GM12878 (cell line): Measurements from ENCODE around the gene CKAP5. TPM values are rescaled to one million over a fixed set of nuclear protein-coding genes. Genes with fewer than 3 reads are reported as not detected.

Experiments
- ATAC-seq: fragments of 200-7000 bp; cut with Tn5 transposase; 3 replicates; pipeline ENCODE4 v1.9.1; 2020; ENCODE audit warnings: mild to moderate bottlenecking, moderate library complexity
- Bru-seq: library from RNA; stranded (reverse); fragments of 400-500 nt; gene quantifications from one replicate; lab custom pipeline; 2021; lab: Mats Ljungman, UMichigan
- BruChase-seq, 2 experiments: library from RNA; stranded (reverse); fragments of 400-500 nt; gene quantifications; one replicate each; lab custom pipeline; 2021; lab: Mats Ljungman, UMichigan
- BruUV-seq: library from RNA; stranded (reverse); fragments of 400-500 nt; replicated peaks from 2 replicates; lab custom pipeline; 2021; lab: Mats Ljungman, UMichigan
- CTCF ChIA-PET: fragments of 300-600 bp; sonication (Branson Sonifier 250); formaldehyde crosslinking; extraction: SDS; loops from one replicate; lab custom pipeline; 2021; ENCODE audit warnings: inconsistent platforms; lab: Yijun Ruan, JAX
- POLR2A ChIA-PET: fragments of 350-600 bp; formaldehyde crosslinking; extraction: SDS; loops from one replicate; lab custom pipeline; 2021; ENCODE audit warnings: inconsistent platforms; lab: Charles Lee
- RAD21 ChIA-PET: fragments of 300-600 bp; sonication (Branson Sonifier 250); formaldehyde crosslinking; loops from one replicate; lab custom pipeline; 2023; ENCODE audit warnings: antibody characterized with exemption; ENCODE audit not compliant: unreplicated experiment; lab: Charles Lee
- SMC1A ChIA-PET: fragments of 300-600 bp; sonication (Branson Sonifier 250); formaldehyde crosslinking; loops from one replicate; lab custom pipeline; 2023; ENCODE audit not compliant: unreplicated experiment, uncharacterized antibody; lab: Charles Lee
- DNase-seq: peaks from one replicate; pipeline ENCODE4 v3.0.0-alpha.2; 2011; ENCODE audit warnings: low read depth, low spot score
- FAIRE-seq: peaks from 3 replicates; lab custom pipeline; 2011; peaks lifted over from hg19 to GRCh38; lab: Jason Lieb, UNC
- H2AFZ ChIP-seq: 2 replicates; pipeline ENCODE4 v1.6.0; 2011; ENCODE audit warnings: low read depth, low read length, control low read depth; ENCODE audit not compliant: control insufficient read depth
- H3K27ac ChIP-seq: 2 replicates; pipeline ENCODE4 v1.5.1; 2011; ENCODE audit warnings: control low read depth; ENCODE audit not compliant: control insufficient read depth, insufficient read depth
- H3K27me3 ChIP-seq, 2 experiments: replicated peaks in 1 of 2; 2 replicates each; pipeline versions ENCODE4 v1.6.0 to v1.6.1; 2011; ENCODE audit warnings: low read length in 1 of 2; ENCODE audit not compliant: control insufficient read depth in 2 of 2, insufficient read depth in 2 of 2
- H3K36me3 ChIP-seq, 2 experiments: 2 replicates each; pipeline ENCODE4 v1.5.1; 2011; ENCODE audit warnings: low read length in 1 of 2; ENCODE audit not compliant: control insufficient read depth in 2 of 2, insufficient read depth in 2 of 2
- H3K4me1 ChIP-seq: 2 replicates; pipeline ENCODE4 v1.6.1; 2011; ENCODE audit warnings: mild to moderate bottlenecking, low read length, moderate library complexity, mixed read lengths; ENCODE audit not compliant: control insufficient read depth, insufficient read depth
- H3K4me2 ChIP-seq: 2 replicates; pipeline ENCODE4 v1.6.0; 2011; ENCODE audit warnings: control low read depth; ENCODE audit not compliant: control insufficient read depth, insufficient read depth
- H3K4me3 ChIP-seq: fragments of 200-600 bp; sonication (generic); 2 replicates; pipeline ENCODE4 v1.5.1; 2016
- H3K79me2 ChIP-seq: 2 replicates; pipeline ENCODE4 v1.6.0; 2011; ENCODE audit warnings: low read length; ENCODE audit not compliant: control insufficient read depth, insufficient read depth
- H3K9ac ChIP-seq: 2 replicates; pipeline ENCODE4 v1.8.0; 2011; ENCODE audit warnings: low read length, control low read depth, mixed read lengths; ENCODE audit not compliant: control insufficient read depth, insufficient read depth
- H3K9me3 ChIP-seq: replicated peaks from 3 replicates; pipeline ENCODE4 v1.5.1; 2011; ENCODE audit warnings: mild to moderate bottlenecking, low read length; ENCODE audit not compliant: control insufficient read depth, insufficient read depth
- H4K20me1 ChIP-seq: 2 replicates; pipeline ENCODE4 v1.6.0; 2011; ENCODE audit not compliant: control insufficient read depth, insufficient read depth
- BCL11A ChIP-seq: IDR thresholded peaks from 2 replicates; pipeline ENCODE4 v1.6.1; 2011; ENCODE audit warnings: low read depth, low read length
- BCLAF1 ChIP-seq: fragments of 450-650 bp; IDR thresholded peaks from 2 replicates; pipeline ENCODE4 v1.6.1; 2017; ENCODE audit warnings: antibody characterized with exemption, mild to moderate bottlenecking, moderate library complexity
- CHD2 ChIP-seq: IDR thresholded peaks from 2 replicates; pipeline ENCODE4 v1.6.1; 2011; ENCODE audit warnings: low read depth, low read length, improper control_type of control experiment, borderline replicate concordance
- EGR1 ChIP-seq, 2 experiments: IDR thresholded peaks; 1 replicate in 1 of 2; 2 replicates in 1 of 2; pipeline ENCODE4 v1.6.1; 2011 to 2012; ENCODE audit warnings: low read depth in 2 of 2, low read length in 2 of 2, borderline replicate concordance in 1 of 2, mild to moderate bottlenecking in 1 of 2, moderate library complexity in 1 of 2
- NFYA ChIP-seq: IDR thresholded peaks from 2 replicates; pipeline ENCODE4 v1.6.1; 2011; ENCODE audit warnings: low read depth, mild to moderate bottlenecking, low read length, improper control_type of control experiment, borderline replicate concordance
- PML ChIP-seq: IDR thresholded peaks from 2 replicates; pipeline ENCODE4 v1.6.1; 2012; ENCODE audit warnings: low read length, inconsistent platforms
- POLR2A ChIP-seq: IDR thresholded peaks from 2 replicates; pipeline ENCODE4 v1.6.1; 2011; ENCODE audit warnings: low read depth, mild to moderate bottlenecking, low read length
- SREBF2 ChIP-seq: IDR thresholded peaks from 2 replicates; pipeline ENCODE4 v1.6.1; 2012; ENCODE audit warnings: mild to moderate bottlenecking, low read length
- TBL1XR1 ChIP-seq: IDR thresholded peaks from 2 replicates; pipeline ENCODE4 v1.6.1; 2012; ENCODE audit warnings: low read depth, low read length, improper control_type of control experiment
- ZNF217 ChIP-seq: fragments of 450-650 bp; IDR thresholded peaks from 2 replicates; pipeline ENCODE4 v1.6.1; 2017; ENCODE audit warnings: antibody characterized with exemption, mild to moderate bottlenecking
- ZNF24 ChIP-seq: fragments of 450-650 bp; IDR thresholded peaks from 2 replicates; pipeline ENCODE4 v1.6.1; 2017; ENCODE audit warnings: antibody characterized with exemption, mild to moderate bottlenecking
- ZNF274 ChIP-seq: IDR thresholded peaks from one replicate; pipeline ENCODE4 v1.8.0; 2011; ENCODE audit not compliant: insufficient read length, insufficient read depth
- ZNF384 ChIP-seq: IDR thresholded peaks from 2 replicates; pipeline ENCODE4 v1.6.1; 2012; ENCODE audit warnings: low read depth, mild to moderate bottlenecking, low read length, improper control_type of control experiment, borderline replicate concordance
- WGBS: methylation state at CpG from one replicate; pipeline ENCODE4 v1.1.6; 2016; ENCODE audit warnings: low lambda C conversion rate; ENCODE audit not compliant: insufficient replicate concordance, insufficient coverage; ENCODE audit errors: missing lambda C conversion rate; 5-methylcytosine and 5-hydroxymethylcytosine counted together
- in situ Hi-C: fragments of 300-500 bp; cut with MboI; formaldehyde crosslinking; loops from 9 replicates; pipeline ENCODE4 v1.14.3; 2018; ENCODE audit warnings: mixed read lengths
- intact Hi-C: fragments of 100-400 bp; cut with micrococcal nuclease; formaldehyde crosslinking; loops from one replicate; pipeline ENCODE4 v1.14.2; 2022; ENCODE audit not compliant: unreplicated experiment
- long read RNA-seq, 2 experiments: library from polyadenylated mRNA; unstranded; transcript quantifications; one replicate each; pipeline ENCODE4 v2.0.0, GENCODE V29; 2019 to 2020
- polyA minus RNA-seq, 3 experiments: library from RNA; depleted of rRNA, polyadenylated mRNA; stranded (reverse); fragments of >200 nt; gene quantifications; 2 replicates each; pipeline ENCODE4 v1.2.3, GENCODE V29; 2011
- polyA plus RNA-seq, 11 experiments: library from polyadenylated mRNA; depleted of rRNA in 4 of 11; unstranded in 6 of 11; stranded (reverse) in 5 of 11; fragments of >200 nt; fragmentation: Nextera tagmentation in 4 of 11; fragmentation: Illumina TruSeq in 1 of 11; extraction: Ambion mirVana in 4 of 11; extraction: Trizol in 1 of 11; gene quantifications; 1 replicate in 1 of 11; 2 replicates in 10 of 11; pipeline versions ENCODE4 v1.2.1 to v1.2.3, GENCODE V29; 2011 to 2016; ENCODE audit warnings: inconsistent platforms in 2 of 11, missing spikeins in 2 of 11, low read depth in 1 of 11
- total RNA-seq, 4 experiments: library from RNA; depleted of rRNA in 3 of 4; stranded (reverse); fragments of >200 nt in 3 of 4; fragmentation: Illumina TruSeq in 1 of 4; extraction: Trizol in 1 of 4; gene quantifications; 2 replicates each; pipeline versions ENCODE4 v1.2.1 to v1.2.3, GENCODE V29; 2013 to 2021
- TF ChIP-seq, protein P1 (sequence below): IDR thresholded peaks from 2 replicates; pipeline ENCODE4 v1.6.1; 2011; ENCODE audit warnings: mild to moderate bottlenecking, low read depth, low read length, moderate library complexity; ENCODE audit not compliant: insufficient replicate concordance

The CKAP5 gene
- 98.4 and 102 TPM in 2 replicates for total RNA-seq (2013; cell fraction: nucleolus; rRNA removed)
- total RNA-seq (2014; rRNA removed) (76.1 and 83.4 TPM in 2 replicates), total RNA-seq (2014; rRNA removed; fragmentation: Illumina TruSeq; extraction: Trizol) (98.8 and 103 TPM in 2 replicates), total RNA-seq (2021) (106 and 121 TPM in 2 replicates), polyA plus RNA-seq (2011; rRNA removed) (127 and 161 TPM in 2 replicates), polyA plus RNA-seq (2014; fragmentation: Illumina TruSeq; extraction: Trizol) (92.1 and 116 TPM in 2 replicates), polyA plus RNA-seq (2014; fragmentation: Nextera tagmentation; extraction: Ambion mirVana) (10 to 100 TPM; 20.1 to 37.5 TPM), polyA plus RNA-seq (2014; rRNA removed) (64.1 and 66.8 TPM in 2 replicates), polyA plus RNA-seq (2016; fragmentation: Nextera tagmentation; extraction: Ambion mirVana) (10 to 100 TPM; 62.2 to 76.3 TPM), polyA minus RNA-seq (2011; rRNA and poly(A)+ RNA removed) (109 and 248 TPM in 2 replicates), Bru-seq, nascent RNA (percentile 82 among the genes with signal in this experiment), BruChase-seq, experiment 1, labeled RNA remaining after a 6-hour chase (percentile 89 among the genes with signal in this experiment), BruChase-seq, experiment 2, labeled RNA remaining after a 2-hour chase (percentile 86 among the genes with signal in this experiment)
- 27.5 TPM for polyA plus RNA-seq (2011; ENCODE audit: low read depth)
- 67.8 and 69.5 TPM in 2 replicates for polyA plus RNA-seq (2011; cell fraction: cytosol; rRNA removed)
- polyA plus RNA-seq (2011; cell fraction: nucleus; rRNA removed), result 107 and 130 TPM in 2 replicates
- polyA plus RNA-seq (2012), result 24.7 and 36.7 TPM in 2 replicates
- 43.2 and 52.6 TPM in 2 replicates for polyA minus RNA-seq (2011; cell fraction: cytosol; rRNA and poly(A)+ RNA removed)
- polyA minus RNA-seq (2011; cell fraction: nucleus; rRNA and poly(A)+ RNA removed), result 63.6 and 73.7 TPM in 2 replicates
- long read RNA-seq, experiment 1, full-length matches to known transcripts, result 1 of 20 reads
- long read RNA-seq, experiment 1, partial matches to known transcripts, result 15 of 20 reads
- long read RNA-seq, experiment 1, other reads (novel, unspliced or antisense), result 4 of 20 reads
- long read RNA-seq, experiment 2, partial matches to known transcripts, result 110 of 118 reads
- long read RNA-seq, experiment 2, other reads (novel, unspliced or antisense), result 7 of 118 reads

DNA sequence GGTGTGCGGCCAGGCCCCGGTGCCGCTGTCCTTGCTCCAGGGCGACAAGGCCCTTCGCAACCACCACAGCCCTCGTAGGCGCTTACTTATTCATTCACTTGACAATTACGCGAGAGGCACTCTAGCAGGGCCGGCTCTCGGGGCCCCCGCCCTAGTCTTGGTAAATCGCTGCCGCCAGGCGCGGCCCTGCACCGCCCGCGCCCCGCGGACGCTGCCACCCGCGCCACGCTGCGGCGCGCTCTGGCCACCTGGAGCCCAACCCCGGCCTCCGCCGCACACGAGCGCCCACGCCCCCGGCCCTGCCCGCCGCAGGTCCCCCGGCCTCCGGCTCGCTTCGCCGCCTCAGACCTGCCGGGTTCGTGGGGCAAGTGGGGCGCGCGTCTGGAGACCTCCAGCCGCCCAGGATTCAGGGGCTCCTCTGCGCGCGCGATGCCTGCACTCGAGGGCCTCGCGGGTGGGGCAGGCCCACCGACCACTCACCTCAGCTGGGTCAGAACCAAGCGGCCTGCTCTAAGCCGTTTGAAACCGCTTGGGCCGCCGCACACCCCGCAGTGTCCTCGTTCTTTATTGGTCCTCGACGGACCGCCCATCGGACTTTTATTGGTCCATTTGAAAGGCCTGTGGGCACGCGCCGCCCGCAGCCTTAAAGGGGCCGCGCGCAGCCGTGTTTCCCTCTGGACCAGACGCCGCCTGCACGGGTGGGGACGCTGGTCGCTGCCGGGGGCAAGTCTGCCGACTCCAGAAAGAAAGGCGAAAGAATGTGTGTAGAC, at the start of gene CKAP5:
TSS of gene CKAP5 (minus strand) at position 541 of the 770 bp plus-strand sequence. CDS start 25,049 bp downstream, outside the sequence.
- RAD21 ChIA-PET, result interaction anchor here (0.9 to 1.4 kb wide), 2 partner anchors 10 to 20 kb away, joined by 3 read pairs; no protein-coding TSS in a partner anchor
- WGBS, result under 1% methylated on average over 76 of the region's 83 CpGs
- CTCF ChIA-PET, result interaction anchor here (0.8 to 1.4 kb wide), 3 partner anchors 15 to 307 kb away, joined by 3 to 5 read pairs (median 3); no protein-coding TSS in a partner anchor
- ATAC-seq, result peak; percentile 98
- BruUV-seq, result no TSS peak
- in situ Hi-C loops, result no loop called here
- Histone ChIP-seq H3K4me1 (no peaks in the 10 kb centered on the region; the same call in 1 of the 2 replicates), H3K79me2 (peaks cover 52% of the 10 kb centered on the region), H3K36me3 (no peaks in the 10 kb centered on the region), H3K9ac (peak within 1 kb of the TSS; percentile 90), H3K27me3 (no peaks in the 10 kb centered on the region), H3K4me3 (peak within 1 kb of the TSS; percentile 97), H3K27ac (peak within 1 kb of the TSS; percentile 53), H4K20me1 (no peaks in the 10 kb centered on the region), H3K4me2 (peak within 1 kb of the TSS; percentile 93), H3K9me3 (no peaks in the 10 kb centered on the region), H2AFZ (peak within 1 kb of the TSS; percentile 95)
- intact Hi-C loops, result loop anchor here (2.0 kb wide), 1 partner anchor 19 kb away; no protein-coding TSS in a partner anchor
- SMC1A ChIA-PET, result interaction anchor here (0.7 kb wide), 2 partner anchors 20 to 70 kb away, joined by 3 read pairs; no protein-coding TSS in a partner anchor
- POLR2A ChIA-PET, result interaction anchor here (0.5 to 0.8 kb wide), 2 partner anchors 858 to 908 kb away, joined by 3 read pairs; no protein-coding TSS in a partner anchor
- no peak for FAIRE-seq
- peak; percentile 56 for DNase-seq
- TF ChIP-seq POLR2A, result peak; percentile 90
- no peak for TF ChIP-seq ZNF384
- TF ChIP-seq ZNF274, result no peak
- no peak for TF ChIP-seq PML
- TF ChIP-seq TBL1XR1, result no peak
- peak; percentile 11; the same call in 1 of the 2 replicates for TF ChIP-seq NFYA
- no peak for TF ChIP-seq SREBF2
- peak; percentile 93 for TF ChIP-seq CHD2
- no peak for TF ChIP-seq ZNF217
- TF ChIP-seq, protein P1, sequence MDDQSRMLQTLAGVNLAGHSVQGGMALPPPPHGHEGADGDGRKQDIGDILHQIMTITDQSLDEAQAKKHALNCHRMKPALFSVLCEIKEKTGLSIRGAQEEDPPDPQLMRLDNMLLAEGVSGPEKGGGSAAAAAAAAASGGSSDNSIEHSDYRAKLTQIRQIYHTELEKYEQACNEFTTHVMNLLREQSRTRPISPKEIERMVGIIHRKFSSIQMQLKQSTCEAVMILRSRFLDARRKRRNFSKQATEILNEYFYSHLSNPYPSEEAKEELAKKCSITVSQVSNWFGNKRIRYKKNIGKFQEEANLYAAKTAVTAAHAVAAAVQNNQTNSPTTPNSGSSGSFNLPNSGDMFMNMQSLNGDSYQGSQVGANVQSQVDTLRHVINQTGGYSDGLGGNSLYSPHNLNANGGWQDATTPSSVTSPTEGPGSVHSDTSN, result no peak
- TF ChIP-seq EGR1 (IDR thresholded peaks at IDR 0.05; ENCODE audit: borderline replicate concordance in 1 of 2, low read depth in 2 of 2, low read length in 2 of 2), result peak in 1 of 2 experiments; percentile 64; a peak in 2 of 3 replicates
- no peak for TF ChIP-seq ZNF24
- TF ChIP-seq BCL11A, result no peak
- TF ChIP-seq BCLAF1, result no peak
